HEK293 (cell line): Measurements from ENCODE around the gene SMIM10.

ENCODE experiments used
- KLF10 ChIP-seq: fragments of 450-650 bp; IDR thresholded peaks from 2 replicates; pipeline ENCODE4 v1.5.1; 2018; ENCODE audit warnings: missing biosample characterization, mild to moderate bottlenecking, missing genetic modification characterization
- KLF8 ChIP-seq: fragments of 450-650 bp; formaldehyde crosslinking; IDR thresholded peaks from 2 replicates; pipeline ENCODE4 v1.5.1; 2016; ENCODE audit warnings: missing biosample characterization, missing genetic modification characterization
- PRDM10 ChIP-seq: fragments of 450-650 bp; formaldehyde crosslinking; IDR thresholded peaks from 2 replicates; pipeline ENCODE4 v1.5.1; 2016; ENCODE audit warnings: missing biosample characterization, missing genetic modification characterization
- PRDM6 ChIP-seq: fragments of 450-650 bp; formaldehyde crosslinking; IDR thresholded peaks from 2 replicates; pipeline ENCODE4 v1.5.1; 2017; ENCODE audit warnings: missing biosample characterization, missing genetic modification characterization
- SP2 ChIP-seq: fragments of 450-650 bp; formaldehyde crosslinking; IDR thresholded peaks from 2 replicates; pipeline ENCODE4 v1.5.1; 2016; ENCODE audit warnings: missing biosample characterization, missing genetic modification characterization
- SP7 ChIP-seq: fragments of 450-650 bp; formaldehyde crosslinking; IDR thresholded peaks from 2 replicates; pipeline ENCODE4 v1.5.1; 2016; ENCODE audit warnings: missing biosample characterization, missing genetic modification characterization
- ZBTB10 ChIP-seq: fragments of 450-650 bp; formaldehyde crosslinking; IDR thresholded peaks from 2 replicates; pipeline ENCODE4 v1.5.1; 2016; ENCODE audit warnings: missing biosample characterization, missing genetic modification characterization
- ZBTB11 ChIP-seq: fragments of 450-650 bp; formaldehyde crosslinking; conservative IDR thresholded peaks from 2 replicates; pipeline ENCODE4 v1.5.1; 2016; ENCODE audit warnings: low read depth, missing biosample characterization, missing genetic modification characterization
- ZBTB26 ChIP-seq: fragments of 450-650 bp; formaldehyde crosslinking; optimal IDR thresholded peaks from 2 replicates; pipeline ENCODE3; 2016; ENCODE audit warnings: missing biosample characterization, mild to moderate bottlenecking, missing genetic modification characterization
- ZBTB44 ChIP-seq: fragments of 450-650 bp; IDR thresholded peaks from 2 replicates; pipeline ENCODE4 v1.5.1; 2018; ENCODE audit warnings: missing biosample characterization, mild to moderate bottlenecking, missing genetic modification characterization
- ZFHX2 ChIP-seq: fragments of 450-650 bp; formaldehyde crosslinking; conservative IDR thresholded peaks from 2 replicates; pipeline ENCODE4 v1.5.1; 2016; ENCODE audit warnings: missing biosample characterization, missing genetic modification characterization
- ZNF10 ChIP-seq: fragments of 450-650 bp; formaldehyde crosslinking; IDR thresholded peaks from 2 replicates; pipeline ENCODE4 v1.5.1; 2017; ENCODE audit warnings: missing biosample characterization, missing genetic modification characterization
- ZNF24 ChIP-seq: fragments of 450-650 bp; formaldehyde crosslinking; IDR thresholded peaks from 2 replicates; pipeline ENCODE4 v1.5.1; 2016; ENCODE audit warnings: missing biosample characterization, missing genetic modification characterization
- ZNF335 ChIP-seq: fragments of 450-650 bp; formaldehyde crosslinking; conservative IDR thresholded peaks from 2 replicates; pipeline ENCODE4 v1.5.1; 2016; ENCODE audit warnings: missing biosample characterization, missing genetic modification characterization
- ZNF510 ChIP-seq: fragments of 450-650 bp; formaldehyde crosslinking; IDR thresholded peaks from 2 replicates; pipeline ENCODE4 v1.5.1; 2018; ENCODE audit warnings: mild to moderate bottlenecking, missing genetic modification characterization, missing biosample characterization; ENCODE audit not compliant: insufficient replicate concordance
- ZNF561 ChIP-seq: fragments of 450-650 bp; IDR thresholded peaks from 2 replicates; pipeline ENCODE4 v1.5.1; 2018; ENCODE audit warnings: missing biosample characterization, missing genetic modification characterization, borderline replicate concordance
- ZNF571 ChIP-seq: fragments of 450-650 bp; formaldehyde crosslinking; IDR thresholded peaks from 2 replicates; pipeline ENCODE4 v1.5.0; 2017; ENCODE audit warnings: missing biosample characterization, missing genetic modification characterization
- ZNF624 ChIP-seq: fragments of 450-650 bp; formaldehyde crosslinking; IDR thresholded peaks from 2 replicates; pipeline ENCODE4 v1.5.1; 2017; ENCODE audit warnings: missing biosample characterization, missing genetic modification characterization
- ZNF629 ChIP-seq: fragments of 450-650 bp; formaldehyde crosslinking; IDR thresholded peaks from 2 replicates; pipeline ENCODE4 v1.5.1; 2017; ENCODE audit warnings: missing biosample characterization, missing genetic modification characterization
- ZNF658 ChIP-seq: fragments of 450-650 bp; formaldehyde crosslinking; IDR thresholded peaks from 2 replicates; pipeline ENCODE4; 2016; ENCODE audit warnings: missing biosample characterization, missing genetic modification characterization
- ZNF677 ChIP-seq: fragments of 450-650 bp; IDR thresholded peaks from 2 replicates; pipeline ENCODE4 v1.5.0; 2018; ENCODE audit warnings: missing biosample characterization, mild to moderate bottlenecking, missing genetic modification characterization, moderate library complexity
- ZNF701 ChIP-seq: fragments of 450-650 bp; formaldehyde crosslinking; IDR thresholded peaks from 2 replicates; pipeline ENCODE4 v1.5.1; 2016; ENCODE audit warnings: missing biosample characterization, missing genetic modification characterization
- ZNF707 ChIP-seq: fragments of 450-650 bp; formaldehyde crosslinking; IDR thresholded peaks from 2 replicates; pipeline ENCODE4 v1.5.1; 2016; ENCODE audit warnings: missing biosample characterization, missing genetic modification characterization
- ZNF776 ChIP-seq: fragments of 450-650 bp; formaldehyde crosslinking; IDR thresholded peaks from 2 replicates; pipeline ENCODE4 v1.5.0; 2017; ENCODE audit warnings: missing biosample characterization, missing genetic modification characterization, borderline replicate concordance
- ZNF792 ChIP-seq: fragments of 450-650 bp; formaldehyde crosslinking; IDR thresholded peaks from 2 replicates; pipeline ENCODE4 v1.5.1; 2016; ENCODE audit warnings: missing biosample characterization, missing genetic modification characterization

Gene SMIM10

GRCh38 chrX:135003876-135004623 is 13.3 kb downstream of the SMIM10 start (continued):
- TF ChIP-seq PRDM6, result no peak
- 0 out of 2 replicates have a peak, but pooled peaks have one; percentile 24 for TF ChIP-seq ZNF561 (tag by site-specific recombination)
- no peak for TF ChIP-seq ZNF776 (tag by site-specific recombination)
- TF ChIP-seq ZNF792, result no peak
- TF ChIP-seq ZNF629 (tag by site-specific recombination), result no peak
- no peak for TF ChIP-seq ZNF24
- TF ChIP-seq ZNF571, result no peak
- peak; percentile 63; the same call in 1 of the 2 replicates for TF ChIP-seq ZBTB44 (tag by site-specific recombination)
- TF ChIP-seq ZNF707 (tag by site-specific recombination), result no peak
- TF ChIP-seq ZFHX2, result peak; percentile 78; the same call in 1 of the 2 replicates
- peak; percentile 65 for TF ChIP-seq ZNF335 (tag by site-specific recombination)
- peak; percentile 96 for TF ChIP-seq SP2
- TF ChIP-seq ZNF510, result no peak
- TF ChIP-seq PRDM10, result peak; percentile 89
- no peak for TF ChIP-seq ZNF701
- TF ChIP-seq KLF10 (tag by site-specific recombination), result peak; percentile 99
- no peak for TF ChIP-seq ZBTB10 (tag by site-specific recombination)
- TF ChIP-seq ZNF624 (tag by site-specific recombination), result no peak
- no peak for TF ChIP-seq ZNF677
- TF ChIP-seq ZNF10 (tag by site-specific recombination), result peak; percentile 47; the same call in 1 of the 2 replicates
- TF ChIP-seq SP7 (tag by site-specific recombination), result 0 out of 2 replicates have a peak, but pooled peaks have one; percentile 1
- TF ChIP-seq ZNF658, result no peak
- peak; percentile 74 for TF ChIP-seq KLF8 (tag by site-specific recombination)
- 0 out of 2 replicates have a peak, but pooled peaks have one; percentile 48 for TF ChIP-seq ZBTB11 (tag by site-specific recombination)
- TF ChIP-seq ZBTB26 (tag by site-specific recombination), result peak; percentile 51
